Adipose tissue (tissue), 3 donors: ENCODE measurements around the gene BIN1. TPM values are rescaled to one million over a fixed set of nuclear protein-coding genes. Genes with fewer than 3 reads are reported as not detected.

ENCODE experiments used
- H3K27ac ChIP-seq: one replicate; pipeline ENCODE4 v1.5.1; 2013; ENCODE audit warnings: low read depth, low read length
- WGBS, 3 donors: extraction: QIAGEN DNeasy Blood & Tissue Kit; methylation state at CpG; one replicate each; pipeline ENCODE4 v1.1.7; 2013; 5-methylcytosine and 5-hydroxymethylcytosine counted together
- polyA plus RNA-seq, 3 donors: library from polyadenylated mRNA; stranded (reverse); fragments of 200-250 nt; gene quantifications; one replicate each; pipeline ENCODE4 v1.2.3, GENCODE V29; 2013
- donor health status: healthy with polysubstance abuse.
- donor health status: Bipolar disorder and iron deficiency.
- donor health status: healthy.

The BIN1 gene
- polyA plus RNA-seq, 3 donors: 20.9 to 94.1 (median 78.8) TPM

DNA sequence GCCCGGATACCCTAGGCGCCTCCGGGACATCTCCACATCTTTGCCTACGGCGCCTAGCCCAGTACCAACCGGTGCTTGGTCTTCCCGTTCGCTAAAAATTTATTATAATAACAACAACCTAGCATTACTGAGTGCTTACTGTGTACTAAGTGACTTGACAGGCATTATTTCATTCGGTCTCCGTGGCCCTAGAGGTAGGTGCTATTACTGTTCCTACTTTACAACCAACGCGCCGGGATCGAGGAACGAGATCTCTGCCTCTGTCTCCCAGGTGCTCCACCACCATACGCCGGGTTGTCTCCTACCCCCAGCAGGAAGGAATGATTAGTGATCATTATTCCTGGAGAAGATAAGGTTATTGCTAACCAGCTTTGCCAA lies 657 bp upstream of the BIN1 start:
- WGBS, 3 donors: 3 to 10% (median 10%) methylated on average over 17 of the region's 17 CpGs
- H3K27ac ChIP-seq: no peak overlapping the region

DNA sequence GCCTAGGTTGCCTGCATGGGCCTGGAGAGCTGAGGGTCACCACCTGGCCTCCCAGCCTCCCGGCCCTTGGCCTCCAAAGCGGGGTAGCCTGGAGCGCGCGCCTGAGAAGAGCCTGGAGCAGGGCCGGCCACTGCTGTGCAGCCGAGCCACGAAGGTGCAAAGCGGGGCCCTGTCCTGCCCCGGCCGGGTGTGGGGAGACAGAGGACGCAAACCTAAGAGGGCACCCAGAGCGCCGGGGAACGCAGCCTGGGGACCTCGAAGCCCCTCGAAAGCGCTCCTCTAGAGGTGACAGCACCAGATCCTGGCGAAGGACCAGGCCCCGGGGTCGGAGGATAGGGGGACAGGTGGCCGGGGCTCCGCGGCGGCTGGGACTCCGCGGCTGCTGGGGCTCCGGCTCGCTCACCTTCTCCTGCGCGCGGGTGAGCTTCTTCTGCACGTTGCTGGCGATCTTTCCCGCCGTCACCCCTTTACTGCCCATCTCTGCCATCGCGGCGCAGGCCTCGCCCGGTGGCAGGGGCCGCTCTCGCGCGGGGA lies 430 bp downstream of the BIN1 start:
- WGBS, 3 donors: 1% methylated on average over 42 to 45 of the region's 45 CpGs
- no peak overlapping the region for H3K27ac ChIP-seq

DNA sequence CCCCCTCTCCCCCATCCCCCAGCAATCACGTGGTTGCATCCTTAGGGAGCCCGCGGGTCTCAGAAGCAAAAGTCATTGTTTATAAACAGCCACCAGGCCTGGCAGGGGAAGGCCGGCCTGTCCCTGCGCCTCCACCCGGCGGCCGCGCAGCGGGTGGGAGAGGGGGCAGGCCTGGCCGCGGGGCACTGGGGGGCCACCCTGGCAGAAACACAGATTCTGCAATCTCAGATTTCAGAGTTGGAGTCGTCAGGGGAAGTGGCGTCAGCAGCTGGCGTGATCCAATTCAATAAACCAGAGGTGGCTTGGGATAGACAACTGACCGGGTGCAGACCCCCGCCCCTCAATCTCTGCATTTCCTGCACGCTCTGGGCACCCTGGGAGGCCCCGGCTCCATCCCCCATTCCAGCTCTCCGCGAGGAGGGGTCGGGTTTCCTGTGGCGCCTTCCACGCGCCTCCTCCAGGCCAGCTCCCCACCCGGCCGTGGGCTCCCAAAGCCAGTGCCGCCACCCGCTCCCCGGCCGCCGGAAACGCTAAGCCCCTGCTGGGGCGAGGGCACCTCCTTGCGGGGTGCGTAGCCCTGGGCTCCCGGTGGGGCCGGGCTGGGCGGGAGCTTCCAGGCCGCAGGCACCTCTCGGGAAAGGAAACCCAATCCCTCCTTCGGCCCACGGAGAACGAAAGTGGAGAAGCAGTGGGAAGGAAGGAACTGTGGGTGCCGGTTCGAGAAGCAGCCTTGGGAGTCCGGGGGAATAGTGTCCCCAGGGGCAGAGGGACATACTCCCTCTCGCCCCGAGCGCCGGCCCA lies 1.1 kb downstream of the BIN1 start:
- H3K27ac ChIP-seq: no peak overlapping the region
- 1 to 7% (median 1%) methylated on average over 49 to 51 of the region's 51 CpGs for WGBS, 3 donors

DNA sequence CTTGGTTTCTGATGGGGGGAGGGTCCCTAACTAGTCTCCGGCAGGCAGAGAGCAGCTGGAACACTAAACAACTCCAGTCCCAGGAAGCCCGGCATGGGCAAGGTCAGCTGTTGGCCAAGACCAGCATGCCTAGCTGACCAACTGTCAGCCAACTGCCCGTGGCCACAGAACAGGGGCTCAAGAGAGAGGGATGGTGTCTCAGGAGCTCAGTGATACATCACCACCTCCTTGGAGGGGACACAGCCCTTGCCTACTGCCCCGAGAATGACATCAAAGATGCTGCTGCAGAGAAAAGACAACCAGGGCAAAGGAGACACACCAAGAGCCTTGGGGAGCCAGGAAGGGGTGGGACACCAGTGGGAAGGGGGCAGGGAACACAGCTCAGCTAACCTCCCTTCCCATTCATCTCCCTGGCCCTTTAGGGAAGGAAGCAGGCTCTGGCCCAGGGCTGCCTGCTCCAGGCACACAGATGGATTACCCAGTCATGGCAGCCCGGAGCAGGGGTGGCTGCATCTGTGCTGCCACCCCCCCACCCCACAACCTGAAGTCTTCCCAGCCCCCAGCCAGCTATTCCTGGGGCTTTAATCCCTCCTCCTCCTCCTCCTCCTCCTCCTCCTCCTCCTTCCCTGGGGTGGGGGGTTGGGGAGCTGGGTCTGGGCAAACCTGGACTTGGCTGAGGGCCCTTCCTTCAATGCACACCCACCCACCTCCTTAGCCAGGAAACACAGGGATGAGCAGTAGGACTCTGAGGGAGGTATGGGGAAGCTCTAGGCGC lies 1.9 kb downstream of the BIN1 start:
- no peak overlapping the region for H3K27ac ChIP-seq

DNA sequence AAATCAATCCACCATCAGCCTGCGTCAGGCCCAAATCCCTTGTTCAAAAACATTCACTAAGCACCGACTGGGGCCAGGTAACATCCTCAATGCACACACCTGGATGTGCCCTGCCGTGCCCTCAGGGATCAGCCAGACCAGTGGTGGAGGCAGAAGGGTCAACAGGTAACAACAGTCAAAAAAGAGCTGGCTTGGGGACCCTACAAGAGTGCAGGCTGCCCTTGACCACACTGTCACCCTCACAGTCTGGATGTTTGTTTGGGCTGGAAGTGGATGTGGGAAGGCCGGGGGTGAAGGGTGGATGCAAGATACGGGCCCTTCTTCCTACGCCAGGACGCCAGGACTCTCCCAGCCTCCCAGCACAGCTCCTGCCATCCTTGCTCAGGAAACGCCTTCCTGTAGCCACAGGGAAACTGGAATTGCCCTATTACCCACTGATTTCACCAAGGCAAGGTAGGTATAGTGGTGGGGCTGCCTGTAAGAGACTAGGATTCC lies 2.7 kb downstream of the BIN1 start:
- no peak overlapping the region for H3K27ac ChIP-seq
- 74 to 88% (median 84%) methylated on average over 8 of the region's 8 CpGs for WGBS, 3 donors

More for the DNA sequence above, 1.9 kb downstream of the BIN1 start:
- WGBS, 3 donors: 49 to 60% (median 60%) methylated on average over 6 of the region's 6 CpGs

DNA sequence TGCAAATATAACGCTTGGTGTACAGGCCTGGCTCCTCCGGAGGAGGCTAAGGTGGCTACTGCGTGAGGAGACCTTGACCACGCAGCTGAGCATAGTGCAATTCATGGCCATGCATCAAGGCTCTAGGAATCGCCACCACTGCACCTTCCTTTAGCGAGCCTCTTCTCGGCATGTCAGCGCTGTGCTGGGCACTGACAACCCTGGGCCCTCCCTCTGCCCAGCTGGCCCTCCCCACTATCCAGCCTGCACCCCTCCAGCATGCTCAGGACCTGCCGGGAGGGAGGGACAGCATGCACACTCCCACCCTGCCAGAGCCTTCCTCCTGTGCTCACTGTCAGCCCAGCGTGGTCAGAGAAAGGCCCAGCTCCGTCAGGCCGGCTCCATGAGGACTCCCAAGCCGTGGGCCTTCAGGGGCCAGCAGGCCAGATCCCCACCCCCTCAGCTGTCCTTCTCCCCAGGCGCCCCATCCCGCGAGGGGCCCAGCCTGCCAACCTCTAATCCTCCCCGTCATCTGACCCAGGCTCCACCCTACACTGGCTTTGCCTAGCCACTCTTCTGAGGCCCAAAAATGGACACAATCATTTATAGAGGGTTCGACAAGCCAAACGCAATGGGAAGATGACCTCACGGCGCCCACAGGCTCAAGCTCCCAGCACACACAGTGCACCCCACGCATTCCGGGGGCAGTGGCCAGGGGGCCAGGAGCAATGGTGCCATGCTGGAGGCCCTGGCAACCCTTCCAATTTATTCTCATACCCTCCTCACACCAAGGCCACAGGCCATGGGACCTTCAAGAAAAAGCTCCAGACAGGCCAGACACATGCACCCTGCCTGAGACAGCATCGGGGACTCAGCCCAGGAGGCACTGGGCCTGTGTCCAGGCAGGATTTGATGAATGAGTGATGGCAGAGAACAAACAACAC lies 3.5 kb downstream of the BIN1 start:
- H3K27ac ChIP-seq: no peak overlapping the region
- WGBS, 3 donors: 71 to 77% (median 73%) methylated on average over 22 to 24 of the region's 24 CpGs

DNA sequence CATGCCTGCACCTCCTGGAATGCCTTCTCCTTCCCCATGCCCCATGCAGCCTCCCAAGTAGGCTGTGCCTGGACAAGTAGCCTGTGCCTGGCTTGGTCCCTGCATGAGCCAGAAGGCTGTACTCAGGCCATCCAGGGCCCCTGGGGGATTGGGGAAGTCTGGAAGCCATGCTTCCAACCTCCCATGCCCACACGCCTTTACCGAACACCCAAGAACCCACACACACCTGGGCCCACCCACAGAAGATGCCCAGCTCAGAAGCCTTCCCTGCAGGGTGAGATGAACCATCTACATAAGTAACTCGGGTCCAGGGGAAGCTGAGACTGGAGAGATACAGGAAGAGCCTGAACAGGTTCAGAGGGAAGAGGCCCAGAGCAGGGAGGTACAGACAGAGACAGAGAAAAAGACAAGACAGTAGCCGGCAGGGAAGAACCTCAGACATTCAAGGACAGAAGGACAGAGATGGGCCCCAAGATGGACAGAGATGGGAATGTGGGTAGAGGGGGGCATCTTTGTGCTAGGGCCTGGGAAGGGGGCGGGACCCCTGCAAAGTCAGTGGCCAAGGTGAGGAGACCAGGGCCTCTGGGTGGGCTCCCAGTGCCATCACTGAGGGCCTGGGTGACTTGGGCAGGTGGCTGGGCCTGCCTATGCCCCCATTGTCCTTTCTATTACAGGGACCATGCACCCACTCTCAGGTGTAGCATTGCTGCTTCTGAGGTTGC lies 4.3 kb downstream of the BIN1 start:
- 82 to 94% (median 84%) methylated on average over 5 of the region's 5 CpGs for WGBS, 3 donors

DNA sequence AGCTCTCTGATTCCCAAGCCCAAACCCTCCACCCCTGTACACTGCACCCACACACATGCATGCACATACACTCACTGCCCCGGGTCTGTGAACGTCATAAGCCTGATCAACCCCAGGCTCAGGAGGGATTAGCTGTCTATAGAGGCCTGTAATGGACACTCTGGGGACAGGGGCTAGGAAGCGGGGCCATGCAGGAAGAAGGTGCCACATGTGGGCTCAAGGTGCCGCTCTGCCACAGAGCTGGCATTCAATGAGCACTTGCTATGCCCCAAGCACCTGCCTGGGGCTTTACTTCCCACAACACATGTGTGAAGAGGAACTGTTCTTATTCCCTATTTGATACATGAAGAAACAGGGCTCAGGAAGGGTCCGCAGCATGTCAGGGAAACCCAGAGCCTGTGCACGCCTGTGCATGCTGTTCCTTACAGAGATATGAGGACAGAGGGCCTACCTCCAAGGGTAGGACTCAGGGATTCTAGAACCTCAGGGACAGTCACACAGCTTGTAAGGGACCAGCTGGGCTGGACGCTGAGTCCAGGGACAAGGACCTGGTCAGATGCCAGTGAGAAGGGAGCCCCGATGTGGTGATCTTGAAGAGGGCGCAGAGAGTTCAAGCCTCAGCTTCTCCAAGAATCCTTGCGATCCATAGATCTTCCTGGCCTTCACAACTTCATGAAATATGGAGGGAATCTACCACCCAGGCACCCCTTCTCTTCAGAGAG lies 5.0 kb downstream of the BIN1 start:
- 81 to 86% (median 85%) methylated on average over 10 of the region's 10 CpGs for WGBS, 3 donors
- no peak overlapping the region for H3K27ac ChIP-seq

More for the DNA sequence above, 4.3 kb downstream of the BIN1 start:
- no peak overlapping the region for H3K27ac ChIP-seq

DNA sequence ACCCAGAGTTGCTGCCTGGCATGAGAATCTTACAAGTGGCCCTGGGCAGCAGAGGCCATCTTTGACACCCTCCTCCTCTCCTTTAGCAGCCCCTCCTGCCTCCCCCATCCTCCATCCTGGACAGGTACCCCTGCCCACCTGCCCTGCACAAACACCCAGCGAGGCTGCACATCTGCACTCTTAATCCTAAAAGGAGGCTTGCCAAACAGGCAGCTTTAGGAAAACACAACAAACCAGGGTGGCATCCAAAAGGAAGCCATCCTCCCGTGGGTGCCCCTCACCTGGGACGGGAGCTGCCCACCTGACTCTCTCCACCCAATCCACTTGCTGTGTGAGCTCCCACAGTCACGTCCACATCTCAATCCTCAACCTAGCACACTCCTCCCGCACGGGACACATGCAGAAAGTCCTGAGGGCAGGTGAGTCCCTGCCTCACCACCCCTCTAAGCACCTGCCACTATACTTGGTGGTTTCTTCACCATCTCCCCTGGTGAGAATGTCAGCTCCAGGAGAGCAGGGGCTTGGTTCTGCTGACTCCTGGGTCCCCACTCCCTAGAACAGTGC lies 5.8 kb downstream of the BIN1 start:
- no peak overlapping the region for H3K27ac ChIP-seq
- 86 to 88% (median 87%) methylated on average over 6 of the region's 6 CpGs for WGBS, 3 donors

DNA sequence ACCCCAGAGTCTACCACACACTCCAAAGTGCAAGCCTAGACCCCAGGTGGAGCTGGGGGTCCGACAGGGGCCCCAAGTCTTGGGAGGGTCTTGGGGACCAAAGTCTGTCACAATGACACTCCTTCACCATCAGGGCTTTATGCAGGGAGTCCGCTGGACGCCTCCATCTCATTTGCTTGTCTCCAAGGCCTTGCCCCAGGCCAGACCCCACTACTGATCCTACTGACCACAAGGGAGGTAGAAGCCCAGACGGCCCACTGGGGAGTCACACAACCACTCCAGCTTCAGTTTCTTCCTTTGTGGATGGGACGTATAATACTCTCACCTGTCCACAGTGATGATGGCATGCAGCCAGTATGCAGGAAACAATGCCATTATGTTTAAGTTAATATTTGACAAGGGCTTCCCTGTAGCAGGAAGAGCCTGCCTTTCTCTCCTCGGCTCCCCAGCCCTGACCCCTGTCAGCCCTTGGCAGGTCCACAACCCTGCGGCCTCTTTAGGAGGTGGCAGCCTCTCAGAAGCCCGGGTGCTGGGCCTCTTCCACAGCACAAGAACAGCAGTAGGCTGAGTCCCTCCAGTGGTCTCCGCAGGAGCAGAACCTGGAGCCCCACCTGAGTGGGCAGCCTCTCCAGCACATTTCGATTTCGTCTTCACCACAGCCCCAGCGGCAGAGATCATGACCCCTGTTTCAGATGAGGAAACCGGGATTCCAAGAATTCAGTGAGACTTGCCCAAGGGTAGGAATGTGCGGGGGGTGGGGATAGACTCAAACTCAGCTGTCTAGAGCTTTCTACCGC lies 6.5 kb downstream of the BIN1 start:
- no peak overlapping the region for H3K27ac ChIP-seq
- 55 to 70% (median 64%) methylated on average over 13 to 15 of the region's 15 CpGs for WGBS, 3 donors

DNA sequence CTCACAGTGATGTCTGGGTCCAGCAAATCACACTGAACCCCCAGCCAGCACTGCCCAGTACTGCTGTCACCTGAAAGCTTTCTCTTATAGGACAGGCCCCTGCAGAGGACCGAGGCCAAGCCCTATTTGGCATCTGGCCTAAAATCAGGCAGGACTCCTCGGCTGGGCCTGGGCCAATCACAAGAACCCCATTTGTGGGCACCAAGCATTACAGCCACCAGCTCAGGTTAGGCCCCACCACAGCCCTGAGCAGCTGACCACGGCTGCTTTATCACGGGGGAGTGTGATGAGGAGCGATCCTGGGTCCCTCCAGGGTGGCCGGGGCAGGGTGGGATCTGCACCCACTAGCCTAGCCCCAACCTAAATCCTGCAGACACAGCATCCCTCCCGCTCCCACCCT lies 8.2 kb downstream of the BIN1 start:
- 78 to 84% (median 78%) methylated on average over 7 of the region's 7 CpGs for WGBS, 3 donors
- no peak overlapping the region for H3K27ac ChIP-seq

DNA sequence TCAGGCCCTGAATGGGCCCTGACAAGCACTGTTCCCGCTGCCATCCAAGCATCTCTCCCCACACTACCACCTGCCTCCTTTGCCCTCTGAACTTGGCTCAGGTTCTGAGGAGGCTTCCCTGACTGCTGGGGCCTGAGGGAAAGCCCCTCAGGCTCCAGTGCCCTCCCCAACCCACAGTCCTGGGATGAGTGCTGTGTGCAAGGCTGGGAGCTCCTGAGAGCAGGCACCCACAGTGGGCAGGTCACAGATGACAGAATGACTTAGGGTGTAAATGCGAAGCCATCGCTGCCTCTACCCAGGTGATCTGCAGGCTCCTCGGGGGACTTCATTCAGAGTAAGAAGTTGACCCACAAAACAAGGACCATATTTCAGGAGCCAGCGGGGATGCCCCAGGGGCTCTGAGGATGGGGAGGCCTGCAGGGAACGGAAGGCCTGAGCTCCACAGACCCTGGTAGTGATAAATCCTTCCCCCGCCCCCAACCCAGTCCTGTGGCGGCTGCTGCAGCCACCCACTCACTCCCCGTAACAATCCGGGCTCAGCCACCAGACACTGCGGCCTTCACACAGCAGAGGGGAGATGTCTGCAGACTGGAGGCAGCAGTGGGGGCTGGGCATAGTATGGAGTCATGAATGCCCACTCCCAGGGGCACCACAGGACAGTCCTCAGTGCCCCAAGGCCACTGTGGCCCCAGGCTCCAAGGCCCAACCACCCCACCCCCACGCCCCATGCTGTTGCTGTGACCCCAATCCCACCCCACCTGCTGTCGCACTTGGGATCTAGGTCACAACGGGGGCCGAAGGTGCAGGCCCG lies 8.9 kb downstream of the BIN1 start:
- 80 to 90% (median 84%) methylated on average over 14 to 16 of the region's 16 CpGs for WGBS, 3 donors
- H3K27ac ChIP-seq: no peak overlapping the region

DNA sequence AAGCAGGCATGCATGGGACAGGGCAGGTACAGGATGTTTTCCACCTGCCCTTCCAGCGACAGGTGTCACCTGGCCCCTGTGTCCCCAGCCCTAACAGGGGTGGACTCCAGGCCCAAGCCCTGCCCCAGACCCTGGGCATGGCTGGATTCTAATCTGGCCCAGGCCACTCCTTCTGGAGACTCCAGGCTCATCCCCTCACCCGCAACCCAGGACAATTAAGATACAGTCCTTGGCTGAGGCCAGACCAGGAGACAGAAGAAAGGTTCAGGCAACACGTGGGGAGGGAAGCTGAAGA lies 9.5 kb downstream of the BIN1 start:
- WGBS, 3 donors: 74 to 84% (median 83%) methylated on average over 3 of the region's 3 CpGs

DNA sequence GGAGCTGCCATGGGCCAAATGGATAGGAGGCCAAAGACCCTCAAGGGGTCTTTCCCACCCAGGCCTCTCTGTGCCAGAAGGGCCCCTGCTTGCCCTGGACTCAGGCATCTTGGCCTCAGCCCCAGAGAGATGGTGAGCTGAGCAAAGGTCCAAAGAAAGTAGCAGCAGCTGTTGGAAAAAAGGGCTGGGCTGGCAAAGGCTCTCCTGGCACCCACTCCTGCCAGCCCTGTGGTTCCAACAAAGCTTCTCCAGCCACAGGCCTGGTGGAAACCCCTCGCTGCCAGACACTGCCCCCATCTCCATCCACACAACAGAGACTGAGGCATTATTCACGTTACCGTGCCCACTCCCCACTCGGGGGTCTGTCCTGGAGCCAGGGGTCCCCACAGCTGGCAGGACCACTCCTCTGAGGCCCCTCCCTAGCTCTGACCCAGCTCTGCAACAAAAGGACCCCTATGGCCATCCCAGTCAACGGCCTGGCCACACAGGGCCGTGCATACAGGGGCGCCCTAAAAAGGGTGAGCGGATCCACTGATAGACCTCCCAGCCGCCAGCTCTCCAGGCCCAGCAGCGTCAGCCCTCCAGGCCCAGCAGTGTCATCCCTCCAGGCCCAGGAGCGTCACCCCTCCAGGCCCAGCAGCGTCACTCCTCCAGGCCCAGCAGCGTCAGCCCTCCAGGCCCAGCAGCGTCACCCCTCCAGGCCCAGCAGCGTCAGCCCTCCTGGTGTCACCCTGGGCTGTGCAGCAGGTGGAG lies 10.1 kb downstream of the BIN1 start:
- H3K27ac ChIP-seq: no peak overlapping the region
- WGBS, 3 donors: 78 to 85% (median 79%) methylated on average over 15 of the region's 15 CpGs

More for the DNA sequence above, 9.5 kb downstream of the BIN1 start:
- no peak overlapping the region for H3K27ac ChIP-seq

DNA sequence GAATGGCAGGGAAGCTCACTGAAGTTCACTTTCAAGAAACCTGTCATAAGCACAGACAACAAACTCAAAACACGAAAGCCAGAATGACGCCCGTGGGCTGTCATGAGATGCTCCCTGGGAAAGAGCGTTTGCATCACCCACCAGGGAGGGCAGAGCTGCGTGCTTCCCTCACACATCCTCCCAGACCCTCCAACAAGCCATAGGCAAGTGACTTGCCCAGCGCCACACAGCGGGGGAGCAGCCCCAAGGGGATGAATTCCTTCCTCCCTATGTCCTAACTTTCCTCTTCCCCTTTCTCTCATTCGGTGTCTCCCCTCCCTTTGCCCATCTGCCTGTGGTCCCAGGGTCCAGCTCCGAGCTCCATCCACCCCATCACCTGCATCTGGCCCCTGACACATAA lies 10.7 kb downstream of the BIN1 start:
- H3K27ac ChIP-seq: no peak overlapping the region
- 53 to 90% (median 64%) methylated on average over 9 of the region's 9 CpGs for WGBS, 3 donors
